HG02571 (cell line): ENCODE data around the gene KPNA3.
"Not testable (repeated sequence)": the region's sequence is repeated elsewhere in the genome, so short reads cannot be mapped to it uniquely, and the experiment has no call there.

Source experiments
- ATAC-seq: cut with Tn5 transposase; IDR thresholded peaks from one replicate; pipeline ENCODE4 v1.9.1; 2021; ENCODE audit warnings: mild to moderate bottlenecking, moderate library complexity; ENCODE audit not compliant: unreplicated experiment

KPNA3 gene, protein sequence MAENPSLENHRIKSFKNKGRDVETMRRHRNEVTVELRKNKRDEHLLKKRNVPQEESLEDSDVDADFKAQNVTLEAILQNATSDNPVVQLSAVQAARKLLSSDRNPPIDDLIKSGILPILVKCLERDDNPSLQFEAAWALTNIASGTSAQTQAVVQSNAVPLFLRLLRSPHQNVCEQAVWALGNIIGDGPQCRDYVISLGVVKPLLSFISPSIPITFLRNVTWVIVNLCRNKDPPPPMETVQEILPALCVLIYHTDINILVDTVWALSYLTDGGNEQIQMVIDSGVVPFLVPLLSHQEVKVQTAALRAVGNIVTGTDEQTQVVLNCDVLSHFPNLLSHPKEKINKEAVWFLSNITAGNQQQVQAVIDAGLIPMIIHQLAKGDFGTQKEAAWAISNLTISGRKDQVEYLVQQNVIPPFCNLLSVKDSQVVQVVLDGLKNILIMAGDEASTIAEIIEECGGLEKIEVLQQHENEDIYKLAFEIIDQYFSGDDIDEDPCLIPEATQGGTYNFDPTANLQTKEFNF

DNA sequence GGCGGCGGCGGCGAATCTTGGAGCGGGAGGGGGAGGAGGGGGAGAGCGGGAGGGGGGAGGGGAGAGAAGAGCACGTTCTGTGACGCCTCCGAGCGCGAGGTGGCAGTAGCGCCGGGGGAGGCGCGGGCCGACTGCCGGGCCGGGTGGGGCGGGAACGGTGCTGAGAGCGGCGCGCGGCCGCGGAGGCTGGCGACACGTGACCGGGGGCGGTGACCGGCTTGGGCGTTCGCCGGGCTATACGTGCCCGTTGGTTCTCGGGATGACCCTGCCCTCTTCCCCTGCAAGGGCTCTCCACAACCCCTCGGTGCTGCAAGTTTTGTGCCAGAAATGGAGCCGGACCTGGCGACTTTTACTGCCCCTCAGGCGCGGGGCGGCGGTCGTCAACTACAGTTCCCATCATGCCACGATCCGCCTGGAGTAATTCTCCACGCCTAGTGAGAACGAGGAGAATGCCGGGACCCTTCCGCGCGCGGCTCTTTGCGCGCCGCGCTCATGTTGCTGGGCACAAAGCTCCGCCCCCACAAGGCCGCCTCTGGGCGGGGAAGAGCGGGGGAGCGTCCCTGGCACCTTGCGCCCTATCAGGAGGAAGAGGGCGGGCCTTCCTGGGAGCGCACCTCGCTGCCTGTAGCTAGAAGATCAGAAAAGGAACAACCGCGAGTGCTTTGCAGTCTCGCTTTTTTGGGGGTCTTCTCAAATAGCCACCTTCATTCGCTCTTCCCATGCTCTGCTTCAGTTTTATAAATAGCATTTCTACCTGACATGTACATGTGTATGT is at the start of gene KPNA3:
Gene KPNA3, minus strand, starts transcription at position 133 of the 775 bp plus-strand sequence. CDS start 176 bp downstream, outside the sequence.
- ATAC-seq, result peak; percentile 86

DNA sequence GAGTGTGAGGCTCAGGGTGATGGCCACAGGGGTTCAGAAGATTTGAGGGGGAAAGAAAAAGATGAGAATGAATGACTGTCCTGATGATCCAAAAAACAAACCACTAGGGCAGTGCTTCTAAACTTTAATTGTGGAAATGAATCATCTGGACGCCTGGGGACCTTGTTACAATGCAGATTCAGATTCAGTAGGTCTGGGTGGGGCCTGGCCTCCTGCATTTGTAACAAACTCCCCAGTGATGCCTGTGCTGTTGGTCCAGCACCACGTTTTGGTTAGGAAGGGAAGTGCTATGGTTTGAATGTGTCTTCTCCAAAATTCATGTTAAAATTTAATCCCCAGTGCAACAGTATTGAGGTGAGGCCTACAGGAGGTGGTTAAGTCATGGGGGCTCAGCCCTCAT is 49.5 kb upstream of the KPNA3 start:
- no peak for ATAC-seq

DNA sequence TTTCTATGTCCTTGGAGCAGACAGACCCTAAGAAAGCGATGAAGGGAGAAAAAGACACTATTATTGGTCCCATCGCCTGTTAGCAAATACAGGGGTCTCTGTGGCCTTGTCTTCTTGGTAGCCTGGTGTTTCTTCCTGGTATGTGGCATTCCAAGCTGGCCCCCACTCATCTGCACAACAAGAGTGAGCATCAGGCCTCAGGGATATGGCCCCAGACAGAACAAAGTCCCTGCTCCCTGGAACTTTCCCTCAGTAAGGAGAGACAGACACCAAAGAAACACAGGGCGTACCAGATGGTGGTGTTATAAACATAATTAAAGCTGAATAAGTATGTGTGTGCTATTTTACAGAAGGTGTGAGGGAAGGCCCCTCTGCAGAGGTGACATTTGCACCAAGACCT is 48.2 kb upstream of the KPNA3 start:
- ATAC-seq, result no peak

DNA sequence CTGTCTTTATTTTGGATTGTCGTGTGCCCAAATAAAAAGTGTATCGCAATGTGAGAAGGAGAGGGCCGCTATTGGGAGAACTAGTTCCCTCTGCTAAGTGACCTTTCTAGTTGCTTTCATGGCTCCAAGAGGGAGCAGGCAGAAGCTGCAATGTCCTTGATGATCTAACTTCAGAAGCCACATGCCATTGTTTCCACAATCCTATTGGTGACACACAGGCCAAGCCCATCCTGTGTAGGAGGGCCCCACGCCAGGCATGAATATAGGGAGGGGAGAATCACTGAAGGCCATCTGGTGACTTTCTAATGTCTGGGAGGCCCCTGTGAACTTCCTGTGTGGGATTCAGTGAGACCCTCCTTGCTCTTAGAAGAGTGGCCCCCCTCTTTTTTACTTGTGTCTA is 47.8 kb upstream of the KPNA3 start:
- no peak for ATAC-seq

DNA sequence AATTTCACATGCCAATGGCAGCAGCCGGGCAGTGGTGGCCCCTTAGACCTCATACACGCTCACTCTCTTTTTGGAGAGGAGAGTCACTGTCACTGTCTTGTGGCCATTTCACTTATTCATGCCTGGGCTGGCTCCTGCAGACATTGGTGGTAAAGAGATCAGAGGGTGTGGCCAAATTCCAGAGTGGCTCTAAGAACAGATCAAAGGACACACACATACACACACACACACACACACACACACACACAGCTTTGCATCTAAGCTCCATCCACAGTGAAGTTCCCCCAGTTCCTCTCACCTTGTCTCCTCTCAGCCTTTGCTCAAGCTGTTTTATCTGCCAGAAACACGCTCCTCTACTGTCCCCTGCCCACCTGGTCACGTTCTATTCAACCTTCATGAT is 46.5 kb upstream of the KPNA3 start:
- ATAC-seq, result no peak

DNA sequence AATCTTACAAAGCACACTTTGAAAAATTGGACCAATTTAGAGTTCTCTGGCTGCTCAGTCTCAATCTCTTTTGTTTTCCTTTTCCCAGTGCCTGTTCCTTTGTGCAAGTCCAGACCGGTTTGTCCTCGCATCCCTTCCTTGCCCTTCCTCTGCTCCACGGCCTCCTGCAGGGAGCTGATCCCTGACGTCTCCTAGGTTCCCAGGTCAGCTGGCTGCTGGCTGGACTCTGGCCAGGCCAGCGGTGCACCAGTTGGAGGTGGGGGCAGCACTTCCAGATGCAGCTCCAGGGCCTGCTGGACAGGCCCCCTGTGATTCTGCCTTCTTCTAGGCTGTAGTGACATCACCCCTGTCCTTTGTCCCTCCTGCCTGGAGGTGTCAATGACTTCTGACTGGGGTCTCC is 44.0 kb upstream of the KPNA3 start:
- ATAC-seq, result no peak

DNA sequence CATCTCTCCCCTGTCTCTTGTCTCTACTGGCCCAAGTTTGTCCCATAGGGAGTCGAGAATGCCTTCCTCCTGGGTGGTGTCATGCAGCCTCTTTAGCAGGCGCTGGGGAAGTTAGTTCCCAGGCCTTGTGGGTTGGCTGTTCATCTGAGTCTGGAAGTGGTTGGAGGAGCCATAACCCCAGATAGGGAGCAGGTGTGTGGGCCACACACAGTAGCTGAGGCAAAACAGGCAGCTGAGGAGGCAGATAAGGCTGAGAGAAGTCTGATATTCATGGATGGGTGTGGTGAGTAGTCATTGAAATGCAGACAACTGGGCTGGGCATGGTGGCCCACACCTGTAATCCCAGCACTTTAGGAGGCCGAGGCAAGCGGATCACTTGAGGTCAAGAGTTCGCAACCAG is 40.9 kb upstream of the KPNA3 start:
- no peak for ATAC-seq

DNA sequence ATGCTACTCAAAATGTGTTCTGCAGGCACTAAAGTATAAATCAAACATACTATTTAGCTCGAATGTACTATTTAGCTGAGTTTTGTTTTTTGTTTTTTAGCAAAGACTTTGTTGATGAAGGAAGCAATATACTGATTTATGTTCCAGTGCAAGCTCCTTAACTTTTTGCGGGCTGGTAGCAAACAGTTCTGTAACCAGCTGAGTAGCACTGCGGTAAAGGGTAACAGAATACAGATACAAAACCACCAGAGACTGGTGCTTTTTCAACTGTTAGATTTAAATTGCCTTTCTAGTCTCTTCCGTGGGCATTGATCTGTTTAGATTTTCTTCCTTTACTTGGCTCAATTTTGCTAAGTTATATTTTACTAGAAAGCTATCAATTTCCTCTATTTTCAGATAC is 39.0 kb upstream of the KPNA3 start:
- ATAC-seq, result no peak

DNA sequence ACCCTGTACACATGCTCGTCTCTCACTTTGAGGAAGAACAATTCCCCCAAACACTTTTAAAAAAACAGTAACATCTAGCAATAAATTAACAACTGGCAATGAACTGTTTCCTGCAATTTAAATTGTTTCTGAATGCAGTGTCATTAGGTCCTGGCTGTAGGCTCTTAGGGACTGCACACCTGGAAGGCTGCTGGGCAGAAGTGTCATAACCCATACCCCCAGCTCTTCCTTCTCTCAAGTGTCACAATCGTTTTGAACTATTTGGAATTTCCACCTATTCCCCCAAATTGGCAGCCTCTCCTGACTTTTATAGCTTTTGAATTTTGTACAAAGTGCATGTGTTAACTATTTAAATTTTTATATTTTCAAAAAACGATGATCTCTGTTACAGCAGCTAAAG is 38.2 kb upstream of the KPNA3 start:
- no peak for ATAC-seq

DNA sequence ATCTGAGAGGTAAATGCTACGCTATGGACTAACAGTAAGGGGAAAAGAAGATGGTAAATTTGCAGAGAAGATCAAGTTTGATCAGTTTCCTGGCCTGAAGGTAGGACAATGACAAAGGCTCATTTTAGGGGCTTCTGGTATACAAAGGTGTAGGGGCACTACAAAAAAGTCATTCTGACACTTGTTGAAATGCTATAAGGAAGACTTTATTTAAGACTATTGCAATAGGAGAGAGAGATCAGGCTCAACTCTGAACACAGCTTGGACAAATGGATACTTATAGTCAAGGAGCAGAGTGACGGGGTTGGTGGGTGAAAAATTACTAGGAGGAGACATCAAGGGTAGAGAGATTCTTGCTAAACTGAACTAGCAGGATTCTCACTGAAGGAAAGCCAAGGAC is 37.2 kb upstream of the KPNA3 start:
- ATAC-seq, result no peak

DNA sequence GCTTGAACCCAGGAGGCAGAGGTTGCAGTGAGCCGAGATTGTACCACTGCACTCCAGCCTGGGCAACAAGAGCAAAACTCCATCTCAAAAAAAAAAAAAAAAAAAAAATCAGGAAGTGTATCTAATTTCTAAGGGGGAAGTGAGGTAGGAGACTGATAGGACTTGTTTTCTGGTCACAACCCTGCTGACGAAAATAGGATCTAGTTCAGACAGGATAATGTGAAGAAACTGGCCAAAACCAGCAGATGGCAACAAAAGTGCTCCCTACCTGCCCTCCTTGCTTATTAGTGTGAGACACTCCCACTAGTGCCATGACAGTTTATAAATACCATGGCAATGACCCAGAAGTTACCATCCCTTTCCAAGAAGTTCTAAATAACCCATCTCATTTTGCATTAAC is 36.0 kb upstream of the KPNA3 start:
- ATAC-seq, result no peak

DNA sequence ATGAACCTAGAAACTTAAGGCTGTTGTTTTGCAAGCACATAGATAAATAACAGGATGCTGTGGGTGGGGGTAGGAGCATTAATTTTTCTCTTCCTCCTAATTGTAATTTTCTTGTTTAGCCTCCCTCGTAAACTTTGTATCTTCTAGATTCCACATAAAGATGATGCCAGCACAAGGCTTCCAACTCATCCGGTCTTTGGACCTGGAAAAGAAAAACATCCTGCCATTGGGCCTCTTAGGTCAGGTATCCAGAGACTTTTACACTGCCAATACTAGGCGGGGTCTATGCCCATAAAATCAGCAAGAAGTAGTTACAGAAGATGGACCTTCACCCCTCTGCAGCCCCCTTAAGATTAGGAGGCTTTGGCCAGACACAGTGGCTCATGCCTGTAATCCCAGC is 35.4 kb upstream of the KPNA3 start:
- no peak for ATAC-seq

DNA sequence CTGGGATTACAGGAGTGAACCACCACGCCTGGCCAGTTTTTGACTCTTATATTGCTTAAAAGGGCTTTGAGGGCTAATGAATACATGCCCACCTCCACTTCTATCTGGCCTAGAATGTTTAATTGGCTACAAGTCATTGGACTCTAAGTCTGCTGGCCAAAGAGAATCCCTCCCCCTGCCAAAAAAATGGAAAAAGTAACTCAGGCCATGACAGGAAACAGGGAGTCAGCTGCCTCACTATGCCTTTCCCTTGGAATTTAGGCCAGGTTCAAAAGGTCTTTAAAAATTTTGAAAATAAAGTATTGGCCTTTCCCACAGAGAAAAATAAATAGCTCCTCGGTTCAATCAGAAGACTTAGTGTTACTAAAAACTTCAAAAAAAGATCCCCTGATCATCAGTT is 34.9 kb upstream of the KPNA3 start:
- no peak for ATAC-seq

DNA sequence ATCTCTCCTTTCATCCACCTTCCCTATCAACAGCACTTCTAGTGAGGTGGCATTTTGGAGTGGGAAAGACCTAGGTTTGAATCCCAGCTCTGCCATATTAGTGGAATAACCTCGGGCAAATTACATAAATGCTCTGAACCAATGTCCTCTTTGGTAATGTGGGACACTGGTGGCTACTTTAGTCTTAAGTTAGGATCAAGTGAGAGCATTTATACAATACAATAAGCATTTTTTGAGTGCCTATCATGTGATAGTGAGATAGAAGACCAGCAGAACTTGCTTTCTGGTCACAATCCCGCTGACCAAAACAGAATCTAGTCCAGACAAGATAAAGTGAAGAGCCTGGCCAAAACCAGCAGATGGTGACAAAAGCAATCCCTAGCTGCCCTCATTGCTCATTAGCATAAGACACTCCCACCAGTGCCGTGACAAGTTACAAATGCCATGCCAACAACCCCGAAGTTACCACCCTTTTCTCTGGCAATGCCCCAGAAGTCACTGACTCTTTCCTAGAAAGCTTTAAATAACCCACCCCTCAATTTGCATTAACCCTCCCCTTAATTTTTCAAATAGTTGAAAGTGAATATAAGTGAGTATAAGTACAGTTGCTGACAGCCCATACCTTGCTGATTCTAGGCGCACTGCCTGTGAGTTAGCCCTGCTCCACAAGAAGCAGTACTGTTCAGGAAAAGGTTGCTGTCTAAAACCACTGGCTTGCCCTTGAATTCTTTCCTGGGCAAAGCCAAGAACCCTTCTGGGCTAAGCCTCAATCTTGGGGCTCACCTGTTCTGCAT is 28.9 kb upstream of the KPNA3 start:
- ATAC-seq, result no peak

DNA sequence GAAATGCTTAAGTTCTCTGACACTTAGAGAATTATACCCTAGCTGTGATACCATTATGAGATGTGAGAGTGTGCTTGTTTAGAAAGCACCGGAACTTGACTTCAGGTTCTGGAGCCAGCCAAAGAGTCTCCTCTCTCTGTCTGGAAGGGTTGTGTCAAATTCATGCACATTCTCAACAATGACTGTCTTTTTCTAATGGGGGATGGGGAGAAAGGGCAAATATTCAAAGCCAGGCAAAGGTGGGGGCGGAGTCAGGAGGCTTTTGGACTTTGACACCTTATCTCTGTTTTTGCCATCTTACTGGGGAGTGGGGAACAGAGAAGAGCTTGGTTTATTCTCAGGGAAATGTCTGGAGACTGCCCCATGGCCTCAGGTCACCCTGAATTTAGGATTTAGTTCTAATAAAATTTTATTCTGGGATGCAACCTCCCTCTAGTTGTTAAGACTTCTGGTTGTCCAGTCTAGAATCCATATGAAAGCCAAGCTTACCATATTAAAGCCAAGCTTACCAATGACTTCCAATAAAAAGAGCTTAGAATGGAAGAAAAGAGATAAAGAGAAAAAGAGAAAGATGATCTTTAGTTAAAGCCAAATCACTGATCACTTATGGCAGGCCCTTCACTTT is 28.2 kb upstream of the KPNA3 start:
- ATAC-seq, result no peak

DNA sequence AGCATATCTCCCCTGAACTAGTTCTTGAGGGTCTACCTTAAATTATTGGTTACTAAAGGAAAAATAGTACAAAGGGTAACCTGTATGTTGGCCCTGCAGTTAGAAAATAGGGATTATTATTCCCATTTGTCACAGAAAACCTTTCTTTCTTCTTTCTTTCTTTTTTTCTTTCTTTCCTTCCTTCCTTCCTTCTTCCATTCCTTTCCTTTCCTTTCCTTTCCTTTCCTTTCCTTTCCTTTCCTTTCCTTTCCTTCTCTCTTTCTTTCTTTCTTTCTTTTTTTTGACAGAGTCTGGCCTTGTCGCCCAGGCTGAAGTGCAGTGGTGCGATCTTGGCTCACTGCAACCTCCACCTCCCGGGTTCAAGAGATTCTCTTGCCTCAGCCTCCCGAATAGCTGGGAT is 23.6 kb upstream of the KPNA3 start:
- ATAC-seq, result not testable (repeated sequence)

DNA sequence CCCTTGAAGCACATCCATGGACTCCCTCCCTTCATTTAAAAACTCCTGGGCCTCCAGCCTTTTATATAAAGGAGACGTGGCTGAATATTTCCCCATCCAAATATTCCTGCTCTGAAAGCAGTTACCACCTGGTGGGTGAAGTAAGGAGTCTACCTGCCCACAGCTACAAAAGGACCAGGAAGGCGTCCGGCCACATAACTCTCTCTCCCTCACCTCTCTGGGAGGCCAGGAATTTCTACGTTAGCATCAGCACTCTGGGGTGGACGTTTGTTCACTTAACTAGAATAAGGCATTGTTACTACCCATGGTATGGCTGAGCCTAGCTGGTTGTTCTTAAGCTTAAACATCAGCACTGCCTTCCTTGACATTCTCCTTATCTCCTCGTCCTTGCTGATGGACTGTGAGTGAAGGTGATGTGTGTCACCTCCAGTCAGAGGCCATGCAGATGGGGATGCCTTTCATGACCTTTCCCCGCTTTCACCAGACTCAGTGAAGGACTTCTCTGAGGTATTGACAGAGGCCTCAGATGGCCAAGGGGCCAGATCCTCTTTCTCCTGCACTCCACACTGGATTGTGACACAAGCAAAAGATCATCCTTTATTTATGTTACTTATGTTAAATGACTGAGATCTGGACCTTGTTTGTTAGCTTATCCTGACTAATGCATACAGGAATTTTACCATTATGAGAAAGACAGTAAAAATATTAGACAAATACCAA is 22.2 kb upstream of the KPNA3 start:
- ATAC-seq, result no peak

DNA sequence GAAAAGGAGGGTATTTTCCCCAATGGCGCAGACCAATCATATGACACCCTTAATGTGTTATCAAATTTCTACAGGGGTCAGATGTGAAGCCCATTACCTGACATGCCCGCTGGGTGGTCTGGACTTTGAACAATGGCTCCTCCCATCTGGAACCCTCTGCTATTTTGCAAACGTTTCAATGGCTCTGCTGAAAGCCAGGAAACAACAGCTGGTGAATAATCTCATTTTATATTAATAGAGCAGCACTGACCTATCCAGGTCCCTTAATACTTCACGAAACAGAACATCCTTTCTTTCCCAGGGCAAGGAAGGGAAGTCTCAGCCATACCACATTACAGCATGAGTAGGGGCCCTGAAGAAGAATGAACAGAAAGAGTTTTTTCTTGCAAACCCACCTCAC is 20.3 kb upstream of the KPNA3 start:
- no peak for ATAC-seq

DNA sequence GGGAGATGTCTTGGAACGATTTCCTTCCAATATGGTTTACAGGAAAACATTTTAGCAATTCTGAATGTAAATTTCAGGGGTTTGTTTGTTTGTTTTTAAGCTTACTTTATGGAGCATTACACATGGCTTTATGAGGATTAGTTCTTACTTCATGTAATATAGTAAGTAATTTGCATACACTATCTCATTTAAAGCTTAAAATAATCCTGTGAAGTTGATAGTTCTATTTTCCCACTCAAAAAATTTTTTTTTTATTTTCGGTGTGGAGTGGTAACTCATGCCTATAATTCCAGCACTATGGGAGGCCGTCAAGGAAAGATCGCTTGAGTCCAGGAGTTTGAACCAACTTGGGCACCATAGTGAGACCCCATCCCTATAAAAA is 19.0 kb upstream of the KPNA3 start:
- no peak for ATAC-seq
